Right atrium auricular region (tissue), 2 donors: ENCODE results near the gene FOXE1. TPM values are rescaled to one million over a fixed set of nuclear protein-coding genes. Genes with fewer than 3 reads are reported as not detected.

Experiments used
- DNase-seq: peaks from one replicate; pipeline ENCODE4 v3.0.0-alpha.2; 2019; ENCODE audit warnings: low spot score
- H3K27ac ChIP-seq, 2 donors: fragments of 200-600 bp; sonication (generic); 1 replicate in 1 of 2; 2 replicates in 1 of 2; pipeline ENCODE4 v1.5.1; 2016 to 2019
- H3K27me3 ChIP-seq, 2 donors: fragments of 200-600 bp; sonication (generic); one replicate each; pipeline versions ENCODE4 v1.5.1 to v1.6.0; 2017 to 2019
- H3K36me3 ChIP-seq: fragments of 200-600 bp; sonication (generic); one replicate; pipeline ENCODE4 v1.5.1; 2016
- H3K4me1 ChIP-seq, 2 donors: fragments of 200-600 bp; sonication (generic); one replicate each; pipeline versions ENCODE4 v1.5.1 to v1.6.0; 2017 to 2019
- H3K4me3 ChIP-seq, 2 donors: fragments of 200-600 bp; sonication (generic); 1 replicate in 1 of 2; 2 replicates in 1 of 2; pipeline ENCODE4 v1.5.1; 2017 to 2019; ENCODE audit warnings: mild to moderate bottlenecking in 1 of 2, moderate library complexity in 1 of 2
- H3K9me3 ChIP-seq, 2 donors: fragments of 200-600 bp; sonication (generic); one replicate each; pipeline ENCODE4 v1.5.1; 2019
- total RNA-seq, 2 donors: library from RNA; depleted of rRNA; stranded (reverse); fragments of >200 nt; gene quantifications; one replicate each; pipeline ENCODE4 v1.1.0, GENCODE V29; 2016
- TF ChIP-seq, protein P1 (sequence below), 2 donors: fragments of 200-600 bp; sonication (generic); IDR thresholded peaks; one replicate each; pipeline ENCODE4 v1.5.1; 2019; ENCODE audit warnings: antibody characterized with exemption in 2 of 2

FOXE1 gene
- total RNA-seq, 2 donors from 2014 or later = not detected

DNA sequence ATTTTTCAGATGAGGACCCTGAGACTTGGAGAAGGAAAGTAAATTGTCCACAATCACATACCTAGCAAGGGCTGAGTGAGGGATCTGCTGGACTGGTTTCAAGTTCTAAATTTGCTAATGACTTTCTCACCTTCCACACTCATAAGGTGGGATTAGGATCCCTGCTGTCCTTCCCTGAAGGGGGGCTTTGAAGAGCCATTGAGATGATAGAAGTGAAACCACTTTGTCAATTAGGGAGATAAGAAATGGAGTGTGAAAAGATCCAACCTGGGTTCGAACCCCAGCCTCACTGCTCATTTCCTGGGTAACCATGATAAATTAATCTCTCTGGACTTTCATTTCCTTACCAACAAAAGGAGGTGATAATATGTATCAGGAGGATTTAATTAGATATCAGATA, 32.7 kb upstream of the FOXE1 start:
- H3K36me3 ChIP-seq = no peaks in the 10 kb centered on the region
- TF ChIP-seq, protein P1, sequence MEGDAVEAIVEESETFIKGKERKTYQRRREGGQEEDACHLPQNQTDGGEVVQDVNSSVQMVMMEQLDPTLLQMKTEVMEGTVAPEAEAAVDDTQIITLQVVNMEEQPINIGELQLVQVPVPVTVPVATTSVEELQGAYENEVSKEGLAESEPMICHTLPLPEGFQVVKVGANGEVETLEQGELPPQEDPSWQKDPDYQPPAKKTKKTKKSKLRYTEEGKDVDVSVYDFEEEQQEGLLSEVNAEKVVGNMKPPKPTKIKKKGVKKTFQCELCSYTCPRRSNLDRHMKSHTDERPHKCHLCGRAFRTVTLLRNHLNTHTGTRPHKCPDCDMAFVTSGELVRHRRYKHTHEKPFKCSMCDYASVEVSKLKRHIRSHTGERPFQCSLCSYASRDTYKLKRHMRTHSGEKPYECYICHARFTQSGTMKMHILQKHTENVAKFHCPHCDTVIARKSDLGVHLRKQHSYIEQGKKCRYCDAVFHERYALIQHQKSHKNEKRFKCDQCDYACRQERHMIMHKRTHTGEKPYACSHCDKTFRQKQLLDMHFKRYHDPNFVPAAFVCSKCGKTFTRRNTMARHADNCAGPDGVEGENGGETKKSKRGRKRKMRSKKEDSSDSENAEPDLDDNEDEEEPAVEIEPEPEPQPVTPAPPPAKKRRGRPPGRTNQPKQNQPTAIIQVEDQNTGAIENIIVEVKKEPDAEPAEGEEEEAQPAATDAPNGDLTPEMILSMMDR (IDR thresholded peaks at IDR 0.05) = no peak
- H3K27ac ChIP-seq = no peak overlapping the region
- DNase-seq = no peak
- H3K27me3 ChIP-seq = no peaks in the 10 kb centered on the region
- H3K4me3 ChIP-seq = no peak overlapping the region
- no peaks in the 10 kb centered on the region for H3K4me1 ChIP-seq
- peaks cover 0 to 10% of the 10 kb centered on the region in 2 donors for H3K9me3 ChIP-seq

DNA sequence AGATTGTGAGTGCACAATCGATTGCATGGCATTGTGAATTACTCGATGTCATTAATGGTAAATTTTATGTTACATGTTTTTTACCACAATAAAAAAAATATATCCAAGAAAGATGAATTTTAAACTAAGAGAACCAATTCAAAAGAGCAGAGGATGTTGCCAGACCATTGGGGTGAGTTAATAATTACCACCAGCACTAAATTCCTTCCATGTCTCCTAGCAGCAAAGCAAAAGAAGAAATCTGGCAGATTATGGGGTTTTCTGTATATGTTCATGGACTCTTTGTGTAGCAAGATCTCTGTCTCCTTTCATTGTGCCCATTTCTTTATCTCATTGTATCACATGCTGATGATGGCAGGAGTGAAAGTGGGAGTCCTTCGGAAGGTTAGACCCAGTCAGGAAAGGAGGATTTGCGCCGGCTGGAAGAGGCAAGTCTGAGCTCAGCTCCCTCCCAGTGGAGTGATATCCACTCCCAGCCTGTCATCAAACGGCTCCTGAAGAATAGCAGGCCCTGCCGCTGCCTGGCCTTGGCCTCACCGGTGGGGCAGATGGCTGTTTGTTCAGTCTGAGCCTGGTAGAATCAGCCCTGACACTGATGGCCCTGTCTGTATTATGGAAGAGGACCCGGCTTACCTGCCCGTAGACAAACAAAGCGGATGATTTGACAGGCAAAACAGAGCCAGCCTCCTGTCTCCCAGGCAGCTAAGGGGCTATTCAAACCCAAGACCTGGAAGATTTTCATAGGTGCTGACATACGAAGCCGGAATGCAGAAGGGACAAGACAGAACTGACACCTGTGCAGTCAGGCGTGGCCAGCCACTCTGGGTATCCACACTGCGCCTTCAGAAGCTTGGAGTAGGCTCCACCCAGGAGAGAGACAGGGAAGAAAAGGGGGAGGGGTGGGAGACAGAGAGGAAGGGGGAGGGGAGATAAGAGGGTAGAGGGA, 21.9 kb upstream of the FOXE1 start:
- TF ChIP-seq, protein P1 (IDR thresholded peaks at IDR 0.05) = no peak
- no peaks in the 10 kb centered on the region for H3K36me3 ChIP-seq
- H3K27me3 ChIP-seq = no peaks in the 10 kb centered on the region
- H3K27ac ChIP-seq = no peak overlapping the region
- DNase-seq = no peak
- no peak overlapping the region for H3K4me3 ChIP-seq
- no peaks in the 10 kb centered on the region for H3K4me1 ChIP-seq
- H3K9me3 ChIP-seq = no peaks in the 10 kb centered on the region

DNA sequence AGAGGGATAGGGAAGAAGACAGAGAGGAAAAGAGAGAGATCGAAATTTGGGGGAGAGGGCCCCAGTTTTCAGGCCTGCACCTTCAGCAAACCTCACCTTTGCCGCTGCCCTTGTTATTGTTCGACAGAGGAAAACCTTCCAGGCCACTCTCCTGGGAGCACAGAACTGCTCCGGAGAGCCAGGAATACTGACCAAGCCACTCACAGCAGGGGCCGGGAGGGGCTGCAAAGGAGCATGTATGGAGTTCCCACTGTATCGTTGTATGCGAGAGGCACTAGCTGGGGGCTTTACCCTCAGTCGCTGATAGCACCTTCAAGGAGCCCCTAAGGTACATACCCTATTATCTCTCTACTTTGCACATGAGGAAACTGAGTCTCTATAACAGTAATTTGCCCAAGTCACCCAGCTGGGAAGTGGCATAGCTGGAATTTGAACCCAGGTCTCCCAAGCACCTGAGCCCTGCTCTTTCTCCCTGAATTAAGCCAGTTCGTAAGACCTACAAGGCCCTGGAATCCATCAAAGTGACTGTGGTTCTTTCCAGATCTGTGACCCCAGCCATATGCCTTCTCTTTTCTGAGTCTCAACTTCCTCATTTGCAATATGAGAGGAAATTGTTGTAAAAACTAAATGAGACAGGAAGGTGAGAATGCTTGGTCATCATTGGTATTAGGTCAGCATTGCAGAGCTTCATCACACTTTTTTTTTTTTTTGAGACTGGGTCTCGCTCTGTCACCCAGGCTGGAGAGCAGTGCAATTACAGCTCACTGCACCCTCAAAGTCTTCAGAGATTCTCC, 21.0 kb upstream of the FOXE1 start:
- no peak overlapping the region for H3K4me3 ChIP-seq
- TF ChIP-seq, protein P1 (IDR thresholded peaks at IDR 0.05) = no peak
- no peaks in the 10 kb centered on the region for H3K27me3 ChIP-seq
- H3K27ac ChIP-seq = no peak overlapping the region
- H3K9me3 ChIP-seq = no peaks in the 10 kb centered on the region
- no peaks in the 10 kb centered on the region for H3K4me1 ChIP-seq
- no peak for DNase-seq
- H3K36me3 ChIP-seq = no peaks in the 10 kb centered on the region

DNA sequence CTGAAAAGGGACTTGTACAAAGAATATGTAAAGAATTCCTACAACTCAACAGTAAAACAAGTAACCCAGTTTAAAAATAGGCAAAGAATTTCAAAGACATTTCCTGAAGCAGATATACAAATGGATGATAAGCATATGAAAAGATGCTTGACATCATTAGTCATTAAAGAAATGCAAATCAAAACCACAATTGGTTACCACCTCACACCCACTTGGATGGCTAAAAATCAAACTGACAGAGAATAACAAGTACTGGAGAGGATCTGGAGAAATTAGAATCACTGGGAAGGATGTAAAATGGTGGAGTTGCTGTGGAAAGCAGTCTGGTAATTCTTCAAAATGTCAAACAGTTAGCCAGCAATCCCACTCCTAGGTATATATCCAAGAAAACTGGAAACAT, 12.5 kb upstream of the FOXE1 start:
- no peaks in the 10 kb centered on the region for H3K36me3 ChIP-seq
- no peak for DNase-seq
- no peaks in the 10 kb centered on the region for H3K9me3 ChIP-seq
- H3K27me3 ChIP-seq = no peaks in the 10 kb centered on the region
- no peaks in the 10 kb centered on the region for H3K4me1 ChIP-seq
- H3K4me3 ChIP-seq = no peak overlapping the region
- TF ChIP-seq, protein P1 (IDR thresholded peaks at IDR 0.05) = no peak
- no peak overlapping the region for H3K27ac ChIP-seq

GRCh38 chr9:97842960-97843359, 10.1 kb upstream of the FOXE1 start:
- DNase-seq = no peak
- peaks cover 4 to 17% of the 10 kb centered on the region in 2 donors for H3K27me3 ChIP-seq

More at GRCh38 chr9:97842960-97843359, 10.1 kb upstream of the FOXE1 start:
- Histone ChIP-seq H3K4me1 (peaks cover 0 to 5% of the 10 kb centered on the region in 2 donors), H3K9me3 (no peaks in the 10 kb centered on the region), H3K36me3 (no peaks in the 10 kb centered on the region), H3K4me3 (no peak overlapping the region), H3K27ac (no peak overlapping the region)
- TF ChIP-seq, protein P1 (IDR thresholded peaks at IDR 0.05) = no peak
